GM12878 (cell line): ENCODE measurements around the gene ACSF2. TPM values are rescaled to one million over a fixed set of nuclear protein-coding genes. Genes with fewer than 3 reads are reported as not detected.

Experiments used
- BACH1 ChIP-seq: fragments of 450-650 bp; IDR thresholded peaks from 2 replicates; pipeline ENCODE4 v1.6.1; 2017; ENCODE audit warnings: mild to moderate bottlenecking, borderline replicate concordance
- CHD2 ChIP-seq: IDR thresholded peaks from 2 replicates; pipeline ENCODE4 v1.6.1; 2011; ENCODE audit warnings: low read depth, low read length, improper control_type of control experiment, borderline replicate concordance
- HDGF ChIP-seq: fragments of 450-650 bp; IDR thresholded peaks from 2 replicates; pipeline ENCODE4 v1.6.1; 2016; ENCODE audit warnings: antibody characterized with exemption
- IKZF1 ChIP-seq: fragments of 450-650 bp; conservative IDR thresholded peaks from 2 replicates; pipeline ENCODE4 v1.6.1; 2017; ENCODE audit warnings: antibody characterized with exemption, mild to moderate bottlenecking
- IRF4 ChIP-seq: IDR thresholded peaks from 2 replicates; pipeline ENCODE4 v1.6.1; 2011; ENCODE audit warnings: low read depth, low read length
- JUNB ChIP-seq: IDR thresholded peaks from 2 replicates; pipeline ENCODE4 v1.6.1; 2016; ENCODE audit warnings: antibody characterized with exemption, mild to moderate bottlenecking
- KLF5 ChIP-seq: fragments of 450-650 bp; IDR thresholded peaks from 2 replicates; pipeline ENCODE4 v1.6.1; 2014; ENCODE audit warnings: mild to moderate bottlenecking; ENCODE audit not compliant: partially characterized antibody
- NFYA ChIP-seq: IDR thresholded peaks from 2 replicates; pipeline ENCODE4 v1.6.1; 2011; ENCODE audit warnings: low read depth, mild to moderate bottlenecking, low read length, improper control_type of control experiment, borderline replicate concordance
- PML ChIP-seq: IDR thresholded peaks from 2 replicates; pipeline ENCODE4 v1.6.1; 2012; ENCODE audit warnings: low read length, inconsistent platforms
- POLR2A ChIP-seq: IDR thresholded peaks from 2 replicates; pipeline ENCODE4 v1.6.1; 2011; ENCODE audit warnings: low read depth, mild to moderate bottlenecking, low read length
- POLR2AphosphoS5 ChIP-seq: IDR thresholded peaks from 2 replicates; pipeline ENCODE4 v1.6.1; 2011; ENCODE audit warnings: mild to moderate bottlenecking, low read length, inconsistent platforms
- SMAD1 ChIP-seq: fragments of 450-650 bp; IDR thresholded peaks from 2 replicates; pipeline ENCODE4 v1.6.1; 2018; ENCODE audit warnings: mild to moderate bottlenecking, low read depth; ENCODE audit not compliant: partially characterized antibody
- STAT1 ChIP-seq: fragments of 450-650 bp; conservative IDR thresholded peaks from 2 replicates; pipeline ENCODE4 v1.6.1; 2014; ENCODE audit warnings: antibody characterized with exemption, mild to moderate bottlenecking
- USF2 ChIP-seq: IDR thresholded peaks from 2 replicates; pipeline ENCODE4 v1.6.1; 2011; ENCODE audit warnings: low read depth, low read length, improper control_type of control experiment, borderline replicate concordance
- YBX1 ChIP-seq: fragments of 450-650 bp; IDR thresholded peaks from 2 replicates; pipeline ENCODE4 v1.6.1; 2016; ENCODE audit warnings: antibody characterized with exemption
- ZNF207 ChIP-seq: fragments of 450-650 bp; IDR thresholded peaks from 2 replicates; pipeline ENCODE4 v1.6.1; 2014; ENCODE audit warnings: antibody characterized with exemption, mild to moderate bottlenecking, borderline replicate concordance
- polyA plus RNA-seq, 11 experiments: library from polyadenylated mRNA; depleted of rRNA in 4 of 11; unstranded in 6 of 11; stranded (reverse) in 5 of 11; fragments of >200 nt; fragmentation: Nextera tagmentation in 4 of 11; fragmentation: Illumina TruSeq in 1 of 11; extraction: Ambion mirVana in 4 of 11; extraction: Trizol in 1 of 11; gene quantifications; 1 replicate in 1 of 11; 2 replicates in 10 of 11; pipeline versions ENCODE4 v1.2.1 to v1.2.3, GENCODE V29; 2011 to 2016; ENCODE audit warnings: inconsistent platforms in 2 of 11, missing spikeins in 2 of 11, low read depth in 1 of 11
- total RNA-seq, 4 experiments: library from RNA; depleted of rRNA in 3 of 4; stranded (reverse); fragments of >200 nt in 3 of 4; fragmentation: Illumina TruSeq in 1 of 4; extraction: Trizol in 1 of 4; gene quantifications; 2 replicates each; pipeline versions ENCODE4 v1.2.1 to v1.2.3, GENCODE V29; 2013 to 2021

Gene ACSF2
- total and polyA plus RNA-seq, 10 of the 15 experiments (the other 5 are each of a cell fraction or from before 2014, with no cell fraction given) = 7.1 to 32.8 (median 16.8) TPM

GRCh38 chr17:50425682-50426471 is at the start of gene ACSF2 (continued):
- TF ChIP-seq JUNB = no peak
- TF ChIP-seq USF2 = peak; percentile 37; the same call in 1 of the 2 replicates
- no peak for TF ChIP-seq ZNF207
- no peak for TF ChIP-seq IRF4
- no peak for TF ChIP-seq YBX1
- no peak for TF ChIP-seq BACH1
- TF ChIP-seq SMAD1 = peak; percentile 57
- TF ChIP-seq POLR2A = peak; percentile 80
- no peak for TF ChIP-seq STAT1
- TF ChIP-seq HDGF = no peak
- no peak; the same call in 1 of the 2 replicates for TF ChIP-seq POLR2AphosphoS5
- TF ChIP-seq KLF5 = no peak
- no peak for TF ChIP-seq NFYA
- TF ChIP-seq IKZF1 = no peak
- no peak for TF ChIP-seq PML
- peak; percentile 36; the same call in 1 of the 2 replicates for TF ChIP-seq CHD2
